ENCODE results near the gene HLA-A. TPM values are rescaled to one million over a fixed set of nuclear protein-coding genes. Genes with fewer than 3 reads are reported as not detected.
"Not testable (repeated sequence)": the region's sequence is repeated elsewhere in the genome, so short reads cannot be mapped to it uniquely, and the experiment has no call there.

The HLA-A gene
- total RNA-seq, 1 donor from 2014 or later, result 167 TPM

- TF ChIP-seq CTCF (IDR thresholded peaks at IDR 0.05; ENCODE audit: unreplicated experiment), result no peak
- no peak for DNase-seq (ENCODE audit: low spot score)
- Mint-ChIP-seq H3K27me3 (ENCODE audit: unreplicated experiment) (peaks cover 14% of the 10 kb centered on the region), H3K27ac (ENCODE audit: unreplicated experiment) (no peak overlapping the region), H3K4me3 (ENCODE audit: unreplicated experiment) (peak overlapping the region; percentile 87), H3K36me3 (ENCODE audit: low read depth, unreplicated experiment) (no peaks in the 10 kb centered on the region), H3K4me1 (ENCODE audit: unreplicated experiment) (peaks cover 6% of the 10 kb centered on the region), H3K9me3 (ENCODE audit: unreplicated experiment) (no peaks in the 10 kb centered on the region)
Measured at GRCh38 chr6:29925321-29925720, 17.0 kb upstream of the HLA-A start.

- DNase-seq (ENCODE audit: low spot score), result no peak
- Mint-ChIP-seq H3K36me3 (ENCODE audit: low read depth, unreplicated experiment) (no peaks in the 10 kb centered on the region), H3K27me3 (ENCODE audit: unreplicated experiment) (peaks cover 14% of the 10 kb centered on the region), H3K4me3 (ENCODE audit: unreplicated experiment) (peak overlapping the region; percentile 87), H3K9me3 (ENCODE audit: unreplicated experiment) (no peaks in the 10 kb centered on the region), H3K4me1 (ENCODE audit: unreplicated experiment) (peaks cover 6% of the 10 kb centered on the region), H3K27ac (ENCODE audit: unreplicated experiment) (no peak overlapping the region)
- no peak for TF ChIP-seq CTCF (IDR thresholded peaks at IDR 0.05; ENCODE audit: unreplicated experiment)
Measured at GRCh38 chr6:29925727-29926412, 16.5 kb upstream of the HLA-A start.

- peak; percentile 62 for DNase-seq (ENCODE audit: low spot score)
- Mint-ChIP-seq H3K27me3 (ENCODE audit: unreplicated experiment) (peaks cover 14% of the 10 kb centered on the region), H3K4me1 (ENCODE audit: unreplicated experiment) (peaks cover 6% of the 10 kb centered on the region), H3K9me3 (ENCODE audit: unreplicated experiment) (no peaks in the 10 kb centered on the region), H3K27ac (ENCODE audit: unreplicated experiment) (no peak overlapping the region), H3K4me3 (ENCODE audit: unreplicated experiment) (peak overlapping the region; percentile 88), H3K36me3 (ENCODE audit: low read depth, unreplicated experiment) (no peaks in the 10 kb centered on the region)
- TF ChIP-seq CTCF (IDR thresholded peaks at IDR 0.05; ENCODE audit: unreplicated experiment), result no peak
Measured at GRCh38 chr6:29926413-29927274, 15.7 kb upstream of the HLA-A start.

GRCh38 chr6:29927275-29927569 is 15.1 kb upstream of the HLA-A start:
- H3K27me3 Mint-ChIP-seq (ENCODE audit: unreplicated experiment), result peaks cover 12% of the 10 kb centered on the region
- DNase-seq (ENCODE audit: low spot score), result no peak
- no peaks in the 10 kb centered on the region for H3K9me3 Mint-ChIP-seq (ENCODE audit: unreplicated experiment)
- no peak for TF ChIP-seq CTCF (IDR thresholded peaks at IDR 0.05; ENCODE audit: unreplicated experiment)
- no peak overlapping the region for H3K27ac Mint-ChIP-seq (ENCODE audit: unreplicated experiment)
- H3K4me3 Mint-ChIP-seq (ENCODE audit: unreplicated experiment), result peak overlapping the region; percentile 88
- no peaks in the 10 kb centered on the region for H3K36me3 Mint-ChIP-seq (ENCODE audit: low read depth, unreplicated experiment)
- peaks cover 6% of the 10 kb centered on the region for H3K4me1 Mint-ChIP-seq (ENCODE audit: unreplicated experiment)

GRCh38 chr6:29927841-29928388 is 14.4 kb upstream of the HLA-A start:
- Mint-ChIP-seq H3K9me3 (ENCODE audit: unreplicated experiment) (no peaks in the 10 kb centered on the region), H3K27ac (ENCODE audit: unreplicated experiment) (no peak overlapping the region), H3K4me1 (ENCODE audit: unreplicated experiment) (peaks cover 6% of the 10 kb centered on the region), H3K4me3 (ENCODE audit: unreplicated experiment) (no peak overlapping the region), H3K36me3 (ENCODE audit: low read depth, unreplicated experiment) (no peaks in the 10 kb centered on the region), H3K27me3 (ENCODE audit: unreplicated experiment) (peaks cover 12% of the 10 kb centered on the region)
- DNase-seq (ENCODE audit: low spot score), result no peak
- no peak for TF ChIP-seq CTCF (IDR thresholded peaks at IDR 0.05; ENCODE audit: unreplicated experiment)

- not testable (repeated sequence) for H3K9me3 Mint-ChIP-seq (ENCODE audit: unreplicated experiment); H3K36me3 Mint-ChIP-seq (ENCODE audit: low read depth, unreplicated experiment); H3K4me1 Mint-ChIP-seq (ENCODE audit: unreplicated experiment); H3K27me3 Mint-ChIP-seq (ENCODE audit: unreplicated experiment); H3K27ac Mint-ChIP-seq (ENCODE audit: unreplicated experiment); H3K4me3 Mint-ChIP-seq (ENCODE audit: unreplicated experiment); DNase-seq (ENCODE audit: low spot score)
Measured at GRCh38 chr6:29930047-29930446, 12.3 kb upstream of the HLA-A start.

All from endothelial cell (in vitro differentiated cells).